NCI-H1417 (cell line): Measurements from ENCODE around the gene OR6K3.
"Not testable (repeated sequence)": the region's sequence is repeated elsewhere in the genome, so short reads cannot be mapped to it uniquely, and the experiment has no call there.

Experiments used
- DNase-seq, 3 experiments: peaks; one replicate each; lab custom pipeline; 2025; lab: John Stamatoyannopoulos, UW

OR6K3 gene

GRCh38 chr1:158720620-158721019 lies at the start of gene OR6K3:
TSS of gene OR6K3 (minus strand) at chr1:158720720. CDS start at chr1:158718115, 2,605 bp downstream.
- no peak for DNase-seq

GRCh38 chr1:158754420-158754819 lies 33.9 kb upstream of the OR6K3 start, which contains the start of gene OR6K6:
TSS of gene OR6K6 (plus strand) at chr1:158754720. CDS start at chr1:158754888, 168 bp downstream.
- DNase-seq = no peak

- no peak for DNase-seq
Measured at GRCh38 chr1:158752155-158752712, 31.7 kb upstream of the OR6K3 start.

GRCh38 chr1:158735848-158736247 lies 15.3 kb upstream of the OR6K3 start:
- DNase-seq = no peak

- DNase-seq = no peak
Measured at GRCh38 chr1:158732524-158732923, 12.0 kb upstream of the OR6K3 start.

GRCh38 chr1:158731707-158732106 lies 11.2 kb upstream of the OR6K3 start:
- DNase-seq = no peak

GRCh38 chr1:158730453-158730852 lies 9.9 kb upstream of the OR6K3 start:
- no peak for DNase-seq

GRCh38 chr1:158728510-158729225 lies 8.1 kb upstream of the OR6K3 start:
- no peak for DNase-seq

- no peak for DNase-seq
Measured at GRCh38 chr1:158724442-158724841, 3.9 kb upstream of the OR6K3 start.

GRCh38 chr1:158719664-158720063 lies 856 bp downstream of the OR6K3 start:
- DNase-seq = no peak

- DNase-seq = no peak
Measured at GRCh38 chr1:158717344-158717743, 3.2 kb downstream of the OR6K3 start.

GRCh38 chr1:158716335-158716734 lies 4.2 kb downstream of the OR6K3 start:
- DNase-seq = no peak

- no peak for DNase-seq
Measured at GRCh38 chr1:158714754-158715153, 5.8 kb downstream of the OR6K3 start.

- DNase-seq = no peak
Measured at GRCh38 chr1:158711098-158711497, 9.4 kb downstream of the OR6K3 start.

GRCh38 chr1:158706096-158706495 lies 14.4 kb downstream of the OR6K3 start:
- DNase-seq = no peak

GRCh38 chr1:158700552-158700951 lies 20.0 kb downstream of the OR6K3 start, which contains the start of gene OR6K2:
TSS of gene OR6K2 (minus strand) at chr1:158700652. CDS start at chr1:158700652, 0 bp downstream.
- DNase-seq = no peak

- DNase-seq = no peak
Measured at GRCh38 chr1:158694596-158694995, 25.9 kb downstream of the OR6K3 start.

GRCh38 chr1:158692356-158692755 lies 28.2 kb downstream of the OR6K3 start:
- no peak for DNase-seq

- no peak for DNase-seq
Measured at GRCh38 chr1:158691907-158692306, 28.6 kb downstream of the OR6K3 start.

GRCh38 chr1:158691149-158691548 lies 29.4 kb downstream of the OR6K3 start:
- not testable (repeated sequence) for DNase-seq

- DNase-seq = no peak
Measured at GRCh38 chr1:158689875-158690274, 30.6 kb downstream of the OR6K3 start.

GRCh38 chr1:158689110-158689509 lies 31.4 kb downstream of the OR6K3 start:
- DNase-seq = no peak

GRCh38 chr1:158688343-158688742 lies 32.2 kb downstream of the OR6K3 start:
- not testable (repeated sequence) for DNase-seq

GRCh38 chr1:158687037-158687436 lies 33.5 kb downstream of the OR6K3 start:
- DNase-seq = no peak
